Upper lobe of left lung (tissue), 6 donors: ENCODE results near the gene OR2B6. TPM values are rescaled to one million over a fixed set of nuclear protein-coding genes. Genes with fewer than 3 reads are reported as not detected.

Experiments used
- ATAC-seq, 2 donors: fragments of 200-7000 bp; cut with Tn5 transposase; one replicate each; pipeline ENCODE4 v1.9.1; 2022; ENCODE audit warnings: mild to moderate bottlenecking in 2 of 2, moderate library complexity in 2 of 2; ENCODE audit not compliant: low FRiP score in 2 of 2
- DNase-seq, 2 donors: peaks; one replicate each; pipeline ENCODE4 v3.0.0-alpha.2; 2019 to 2020
- H3K27ac ChIP-seq, 4 donors: fragments of 200-600 bp; sonication (generic); one replicate each; pipeline ENCODE4 v1.5.1; 2016 to 2019
- H3K27me3 ChIP-seq, 4 donors: fragments of 200-600 bp; sonication (generic); one replicate each; pipeline ENCODE4 v1.5.1; 2017 to 2019
- H3K36me3 ChIP-seq, 4 donors: fragments of 200-600 bp; sonication (generic); one replicate each; pipeline ENCODE4 v1.5.1; 2016 to 2019
- H3K4me1 ChIP-seq, 4 donors: fragments of 200-600 bp; sonication (generic); one replicate each; pipeline ENCODE4 v1.5.1; 2018 to 2019
- H3K4me3 ChIP-seq, 4 donors: fragments of 200-600 bp; sonication (generic); one replicate each; pipeline ENCODE4 v1.5.1; 2017 to 2019; ENCODE audit warnings: mild to moderate bottlenecking in 2 of 4, moderate library complexity in 1 of 4
- H3K9me3 ChIP-seq, 4 donors: fragments of 200-600 bp; sonication (generic); one replicate each; pipeline ENCODE4 v1.5.1; 2018 to 2019
- EP300 ChIP-seq, 4 donors: sonication (generic); formaldehyde crosslinking; IDR thresholded peaks; one replicate each; pipeline ENCODE4 v1.5.1; 2017; ENCODE audit warnings: antibody characterized with exemption in 4 of 4, control low read depth in 2 of 4
- POLR2A ChIP-seq, 4 donors: fragments of 450-650 bp; IDR thresholded peaks; one replicate each; pipeline ENCODE4 v1.5.1; 2016 to 2017; ENCODE audit warnings: antibody characterized with exemption in 4 of 4, mild to moderate bottlenecking in 2 of 4
- POLR2AphosphoS5 ChIP-seq, 2 donors: sonication (generic); formaldehyde crosslinking; IDR thresholded peaks; one replicate each; pipeline ENCODE4 v1.5.1; 2017; ENCODE audit warnings: antibody characterized with exemption in 2 of 2
- WGBS, 2 donors: methylation state at CpG; one replicate each; pipeline ENCODE4 v1.1.5; 2017 to 2018; 5-methylcytosine and 5-hydroxymethylcytosine counted together
- total RNA-seq, 6 donors: library from RNA; depleted of rRNA in 4 of 6; stranded (reverse); fragments of >200 nt in 4 of 6; gene quantifications; one replicate each; pipeline versions ENCODE4 v1.1.0 to v1.2.1, GENCODE V29; 2016 to 2021
- TF ChIP-seq, protein P1 (sequence below), 6 experiments: fragments of 450-650 bp in 4 of 6; fragments of 200-600 bp in 2 of 6; sonication (generic) in 2 of 6; IDR thresholded peaks; one replicate each; pipeline ENCODE4 v1.5.1; 2016 to 2019; ENCODE audit warnings: antibody characterized with exemption in 6 of 6
- donor health status: DM: no; HTN: no; CAD: no; lungs with moderate emphysema.
- donor health status: DM: no; HTN: yes; CAD: no; lungs with severe emphysema.

OR2B6 gene
- not detected for total RNA-seq

- WGBS, 2 donors, result 41 to 48% methylated on average over 1 of the region's 1 CpG
- ATAC-seq, result no peak
- DNase-seq, result no peak
These were observed at the start of gene OR2B6 for GRCh38 chr6:27956941-27957340. Gene OR2B6 (plus strand): TSS chr6:27957241. CDS start chr6:27957241, 0 bp downstream.

GRCh38 chr6:27908017-27908416, 49.0 kb upstream of the OR2B6 start:
- Histone ChIP-seq H3K27ac (no peak overlapping the region), H3K36me3 (no peaks in the 10 kb centered on the region), H3K4me3 (no peak overlapping the region), H3K27me3 (no peaks in the 10 kb centered on the region), H3K9me3 (no peaks in the 10 kb centered on the region), H3K4me1 (peaks cover 3 to 7% (median 5%) of the 10 kb centered on the region in 4 donors)
- ATAC-seq (no peak), DNase-seq (no peak)
- 61 to 86% methylated on average over 1 of the region's 1 CpG for WGBS, 2 donors
- TF ChIP-seq, protein P1, sequence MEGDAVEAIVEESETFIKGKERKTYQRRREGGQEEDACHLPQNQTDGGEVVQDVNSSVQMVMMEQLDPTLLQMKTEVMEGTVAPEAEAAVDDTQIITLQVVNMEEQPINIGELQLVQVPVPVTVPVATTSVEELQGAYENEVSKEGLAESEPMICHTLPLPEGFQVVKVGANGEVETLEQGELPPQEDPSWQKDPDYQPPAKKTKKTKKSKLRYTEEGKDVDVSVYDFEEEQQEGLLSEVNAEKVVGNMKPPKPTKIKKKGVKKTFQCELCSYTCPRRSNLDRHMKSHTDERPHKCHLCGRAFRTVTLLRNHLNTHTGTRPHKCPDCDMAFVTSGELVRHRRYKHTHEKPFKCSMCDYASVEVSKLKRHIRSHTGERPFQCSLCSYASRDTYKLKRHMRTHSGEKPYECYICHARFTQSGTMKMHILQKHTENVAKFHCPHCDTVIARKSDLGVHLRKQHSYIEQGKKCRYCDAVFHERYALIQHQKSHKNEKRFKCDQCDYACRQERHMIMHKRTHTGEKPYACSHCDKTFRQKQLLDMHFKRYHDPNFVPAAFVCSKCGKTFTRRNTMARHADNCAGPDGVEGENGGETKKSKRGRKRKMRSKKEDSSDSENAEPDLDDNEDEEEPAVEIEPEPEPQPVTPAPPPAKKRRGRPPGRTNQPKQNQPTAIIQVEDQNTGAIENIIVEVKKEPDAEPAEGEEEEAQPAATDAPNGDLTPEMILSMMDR (IDR thresholded peaks at IDR 0.05), result no peak
- no peak for TF ChIP-seq POLR2A (IDR thresholded peaks at IDR 0.05)

More at GRCh38 chr6:27956941-27957340, at the start of gene OR2B6:
- Histone ChIP-seq H3K27me3 (no peaks in the 10 kb centered on the region), H3K4me3 (no peak within 1 kb of the TSS), H3K9me3 (no peaks in the 10 kb centered on the region), H3K27ac (no peak within 1 kb of the TSS), H3K4me1 (no peaks in the 10 kb centered on the region), H3K36me3 (no peaks in the 10 kb centered on the region)
- TF ChIP-seq, protein P1 (IDR thresholded peaks at IDR 0.05), result no peak
- no peak for TF ChIP-seq POLR2A (IDR thresholded peaks at IDR 0.05)
- TF ChIP-seq POLR2AphosphoS5 (IDR thresholded peaks at IDR 0.05), result no peak
- no peak for TF ChIP-seq EP300 (IDR thresholded peaks at IDR 0.05)

- Histone ChIP-seq H3K4me1 (no peaks in the 10 kb centered on the region), H3K36me3 (no peaks in the 10 kb centered on the region), H3K4me3 (no peak within 1 kb of the TSS), H3K27ac (no peak within 1 kb of the TSS), H3K27me3 (no peaks in the 10 kb centered on the region), H3K9me3 (no peaks in the 10 kb centered on the region)
- DNase-seq, result no peak
- no peak for ATAC-seq
- TF ChIP-seq, protein P1 (IDR thresholded peaks at IDR 0.05), result no peak
- no peak for TF ChIP-seq EP300 (IDR thresholded peaks at IDR 0.05)
- no peak for TF ChIP-seq POLR2A (IDR thresholded peaks at IDR 0.05)
- no peak for TF ChIP-seq POLR2AphosphoS5 (IDR thresholded peaks at IDR 0.05)
- WGBS, 2 donors, result 59 to 65% methylated on average over 2 of the region's 2 CpGs
These were observed 45.0 kb upstream of the OR2B6 start, which contains the start of gene OR2B2 for GRCh38 chr6:27911956-27912446. Gene OR2B2 (minus strand): TSS chr6:27912396. CDS start chr6:27912319, 77 bp downstream.

GRCh38 chr6:27922949-27923348, 34.1 kb upstream of the OR2B6 start:
- no peaks in the 10 kb centered on the region for H3K36me3 ChIP-seq
- no peak for ATAC-seq

More at GRCh38 chr6:27922949-27923348, 34.1 kb upstream of the OR2B6 start:
- Histone ChIP-seq H3K4me1 (no peaks in the 10 kb centered on the region), H3K9me3 (no peaks in the 10 kb centered on the region), H3K27ac (no peak overlapping the region), H3K27me3 (no peaks in the 10 kb centered on the region), H3K4me3 (no peak overlapping the region)
- TF ChIP-seq, protein P1 (IDR thresholded peaks at IDR 0.05), result no peak
- TF ChIP-seq POLR2AphosphoS5 (IDR thresholded peaks at IDR 0.05) (no peak), EP300 (IDR thresholded peaks at IDR 0.05) (no peak), POLR2A (IDR thresholded peaks at IDR 0.05) (no peak)
- DNase-seq, result no peak
